C1 segment of cervical spinal cord (tissue), 14 donors: ENCODE data around the gene ZFP57.

ENCODE experiments used
- DNase-seq, 14 donors: peaks; one replicate each; lab custom pipeline; 2025; lab: John Stamatoyannopoulos, UW

ZFP57 gene

GRCh38 chr6:29626948-29627754 lies 53.8 kb downstream of the ZFP57 start:
- DNase-seq = peak in 1 of 14 donors; percentile 39

DNA sequence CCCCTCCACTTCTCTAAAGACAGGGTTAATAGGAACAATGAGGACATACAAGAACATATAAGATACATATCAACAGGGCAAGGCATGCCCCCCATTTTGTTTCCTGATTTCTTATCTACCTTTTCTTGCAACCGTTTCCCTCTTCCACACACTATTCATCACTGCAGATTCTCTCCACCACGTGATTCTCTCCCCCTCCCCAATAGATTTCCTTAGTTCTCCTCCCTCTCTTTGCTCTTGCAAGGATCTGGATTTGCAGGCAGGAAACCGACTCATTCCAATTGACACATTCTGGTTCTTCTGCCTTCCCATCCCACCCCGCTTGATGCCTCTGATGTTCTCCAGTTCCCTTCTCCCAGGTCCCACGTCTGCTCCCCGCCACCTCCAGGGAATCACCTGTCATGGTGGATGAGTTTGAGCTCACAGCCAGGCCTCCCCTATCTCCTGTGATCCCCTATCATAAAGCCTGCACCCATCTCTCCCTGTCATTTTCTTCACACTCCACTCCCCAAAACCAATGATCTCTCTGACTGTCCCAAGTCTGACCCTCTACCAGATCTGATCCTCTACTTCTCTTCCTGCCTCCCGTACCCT lies 55.5 kb downstream of the ZFP57 start:
- DNase-seq = no peak

- DNase-seq = peak in 1 of 14 donors; percentile 17
Measured at GRCh38 chr6:29624520-29624961, 56.4 kb downstream of the ZFP57 start.
